Choroid plexus epithelial cell (primary cell): ENCODE results near the gene NT5DC1.

Experiments used
- DNase-seq: peaks from one replicate; pipeline ENCODE4 v3.0.0-alpha.2; 2010; ENCODE audit warnings: low read depth
- H3K4me3 ChIP-seq: 2 replicates; pipeline ENCODE4 v1.5.1; 2011; ENCODE audit warnings: low read depth, mild to moderate bottlenecking, control low read depth, low read length, moderate library complexity
- TF ChIP-seq, protein P1 (sequence below): conservative IDR thresholded peaks from 2 replicates; pipeline ENCODE4 v1.5.1; 2011; ENCODE audit warnings: low read depth, mild to moderate bottlenecking, control low read depth, inconsistent platforms, low read length, moderate library complexity

Gene NT5DC1

DNA sequence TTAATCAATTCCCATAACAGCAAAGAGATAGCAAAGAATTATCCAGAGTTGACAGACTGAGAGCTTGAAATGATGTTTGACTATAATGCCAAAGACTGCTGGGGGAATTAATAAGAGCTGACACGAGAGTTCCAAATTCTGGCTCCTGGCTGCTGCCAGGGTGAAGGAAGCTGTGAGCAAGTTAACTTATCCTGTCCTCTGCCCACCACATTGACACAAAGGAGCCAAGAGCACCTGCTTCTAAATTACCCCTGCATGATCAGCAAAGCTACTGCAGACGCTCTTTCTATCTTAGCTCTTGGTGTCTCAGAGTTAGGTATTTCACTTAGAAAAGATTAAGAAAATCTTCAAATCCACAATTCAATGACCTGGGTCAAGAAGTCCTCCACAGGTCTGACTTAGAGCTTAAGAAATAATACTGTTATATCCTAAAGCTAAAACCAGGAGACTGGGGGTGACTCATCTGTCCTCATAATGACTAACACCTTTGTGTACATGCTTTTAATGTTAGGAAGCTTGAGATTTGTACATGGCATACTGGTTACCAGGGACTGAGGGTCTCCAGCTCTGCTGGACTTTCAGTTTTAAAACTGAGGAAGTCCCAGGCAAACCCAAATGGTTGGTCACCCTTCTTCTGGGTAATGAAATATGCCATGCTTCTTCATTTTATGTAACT, 26.8 kb upstream of the NT5DC1 start:
- no peak overlapping the region for H3K4me3 ChIP-seq
- TF ChIP-seq, protein P1, sequence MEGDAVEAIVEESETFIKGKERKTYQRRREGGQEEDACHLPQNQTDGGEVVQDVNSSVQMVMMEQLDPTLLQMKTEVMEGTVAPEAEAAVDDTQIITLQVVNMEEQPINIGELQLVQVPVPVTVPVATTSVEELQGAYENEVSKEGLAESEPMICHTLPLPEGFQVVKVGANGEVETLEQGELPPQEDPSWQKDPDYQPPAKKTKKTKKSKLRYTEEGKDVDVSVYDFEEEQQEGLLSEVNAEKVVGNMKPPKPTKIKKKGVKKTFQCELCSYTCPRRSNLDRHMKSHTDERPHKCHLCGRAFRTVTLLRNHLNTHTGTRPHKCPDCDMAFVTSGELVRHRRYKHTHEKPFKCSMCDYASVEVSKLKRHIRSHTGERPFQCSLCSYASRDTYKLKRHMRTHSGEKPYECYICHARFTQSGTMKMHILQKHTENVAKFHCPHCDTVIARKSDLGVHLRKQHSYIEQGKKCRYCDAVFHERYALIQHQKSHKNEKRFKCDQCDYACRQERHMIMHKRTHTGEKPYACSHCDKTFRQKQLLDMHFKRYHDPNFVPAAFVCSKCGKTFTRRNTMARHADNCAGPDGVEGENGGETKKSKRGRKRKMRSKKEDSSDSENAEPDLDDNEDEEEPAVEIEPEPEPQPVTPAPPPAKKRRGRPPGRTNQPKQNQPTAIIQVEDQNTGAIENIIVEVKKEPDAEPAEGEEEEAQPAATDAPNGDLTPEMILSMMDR = no peak
- peak; percentile 42 for DNase-seq

DNA sequence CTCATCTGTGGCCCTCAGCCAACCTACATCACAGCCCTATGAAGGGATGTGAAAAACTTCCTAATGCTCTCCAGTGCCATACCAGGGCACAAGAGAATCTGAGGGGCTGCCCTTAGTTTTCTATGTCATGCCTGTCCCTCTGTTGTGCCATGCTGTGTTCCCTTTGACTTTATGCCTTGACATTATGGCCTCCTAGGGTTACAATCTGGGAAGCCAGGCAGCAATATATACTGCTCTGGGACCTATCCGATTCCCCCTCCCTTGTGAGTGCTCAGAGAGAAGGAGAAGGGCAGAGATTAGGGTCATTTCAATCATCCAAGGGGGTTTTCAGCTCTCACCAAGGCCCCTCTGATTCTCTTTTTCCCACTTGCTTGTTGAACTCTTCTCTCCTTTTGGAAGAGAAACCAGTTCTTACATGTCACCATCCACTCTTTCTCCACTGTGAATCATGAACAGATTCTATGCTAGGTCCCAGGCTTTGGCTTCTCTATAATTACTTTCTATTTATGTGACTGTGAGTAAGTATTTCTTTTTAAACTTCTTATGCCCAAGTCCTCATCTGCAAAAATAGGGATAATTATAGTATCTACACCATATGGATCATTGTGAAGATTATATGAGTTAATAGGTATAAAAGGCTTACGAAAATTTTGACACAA, 25.8 kb upstream of the NT5DC1 start:
- no peak for DNase-seq
- TF ChIP-seq, protein P1 = no peak
- H3K4me3 ChIP-seq = no peak overlapping the region

DNA sequence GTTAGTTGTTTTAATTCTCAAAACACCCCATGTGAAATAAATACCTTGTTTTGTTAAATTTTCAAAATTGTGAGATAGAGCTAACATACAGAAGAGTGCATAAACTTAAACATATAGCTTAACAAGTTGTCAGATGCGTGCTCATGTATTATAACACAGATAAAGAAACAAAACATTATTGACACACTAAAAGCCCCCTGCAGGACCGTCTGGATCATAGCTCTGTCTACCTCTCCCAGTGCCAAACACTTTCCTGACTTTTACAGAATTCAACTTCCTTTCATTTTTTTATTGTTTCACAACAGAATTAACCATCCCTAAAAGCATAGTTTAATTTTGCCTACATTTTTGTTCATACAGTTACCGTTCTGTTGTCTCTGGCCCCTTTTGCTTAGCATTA, 22.1 kb upstream of the NT5DC1 start:
- H3K4me3 ChIP-seq = no peak overlapping the region
- DNase-seq = no peak
- TF ChIP-seq, protein P1 = peak; percentile 19

DNA sequence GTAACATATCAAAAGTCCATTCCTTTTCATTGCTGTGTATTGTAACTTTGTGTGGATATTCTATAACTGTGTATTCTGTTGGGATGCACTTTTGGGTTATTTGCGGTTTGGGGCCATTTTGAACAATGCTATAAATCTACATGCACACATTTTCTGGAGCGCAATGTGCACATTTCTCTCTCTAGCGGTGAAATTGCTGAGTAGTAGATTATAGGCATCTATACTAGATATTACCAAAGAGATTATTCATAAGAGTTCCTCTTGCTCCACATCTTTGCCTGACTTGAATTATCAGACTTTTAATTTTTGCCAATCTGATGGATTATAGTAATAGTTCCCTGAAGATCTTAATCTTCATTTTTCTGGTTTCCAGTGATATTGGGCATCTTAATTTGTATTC, 21.7 kb upstream of the NT5DC1 start:
- H3K4me3 ChIP-seq = no peak overlapping the region
- TF ChIP-seq, protein P1 = no peak
- no peak for DNase-seq

DNA sequence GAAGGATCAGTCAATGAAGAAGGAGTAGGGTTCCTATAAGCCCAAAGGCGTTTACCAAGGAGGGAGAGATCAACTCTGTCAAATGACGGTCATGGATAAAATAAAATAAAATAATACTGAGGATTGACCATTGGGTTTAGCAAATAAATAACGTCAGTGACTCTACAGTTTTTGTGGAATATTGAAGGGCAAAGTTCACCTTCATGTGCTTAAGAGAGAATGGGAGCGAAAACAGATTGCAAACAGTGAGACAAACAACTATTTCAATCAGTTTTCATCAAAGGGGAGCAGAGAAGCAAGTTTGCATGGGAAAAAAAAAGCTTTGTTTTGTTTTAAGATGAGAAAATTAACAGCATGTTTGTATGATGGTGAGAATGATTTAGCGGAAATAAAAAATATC, 17.6 kb upstream of the NT5DC1 start:
- no peak overlapping the region for H3K4me3 ChIP-seq
- TF ChIP-seq, protein P1 = no peak
- DNase-seq = no peak

DNA sequence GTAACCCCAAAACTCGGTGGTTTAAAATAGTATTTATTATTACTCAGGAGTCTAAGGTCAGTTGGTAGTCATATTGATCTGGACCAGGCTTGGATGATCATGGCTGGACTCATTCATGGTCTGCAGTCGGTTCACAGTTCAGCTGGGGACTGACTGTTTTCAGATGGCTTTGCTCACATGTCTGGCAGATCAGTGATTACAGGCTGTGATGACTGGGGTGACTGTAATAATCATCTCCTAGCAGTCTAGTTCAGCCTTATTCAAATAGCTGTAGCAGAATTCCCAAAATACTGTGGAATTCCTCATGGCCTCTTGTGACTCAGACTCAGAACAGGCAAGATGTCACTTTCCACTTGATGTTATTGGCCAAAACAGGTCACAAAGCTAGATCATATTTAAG, 16.4 kb upstream of the NT5DC1 start:
- no peak overlapping the region for H3K4me3 ChIP-seq
- DNase-seq = no peak
- TF ChIP-seq, protein P1 = no peak
